HG03460 (cell line): ENCODE data around the gene EEF1B2.

ENCODE experiments used
- ATAC-seq: cut with Tn5 transposase; IDR thresholded peaks from one replicate; pipeline ENCODE4 v1.9.1; 2021; ENCODE audit not compliant: unreplicated experiment

The EEF1B2 gene

GRCh38 chr2:206211657-206212255 lies 52.1 kb downstream of the EEF1B2 start:
- no peak for ATAC-seq
